GM21367 (cell line): Measurements from ENCODE around the gene NLRP1.

Experiments
- ATAC-seq: cut with Tn5 transposase; IDR thresholded peaks from one replicate; pipeline ENCODE4 v1.9.1; 2021; ENCODE audit not compliant: unreplicated experiment

The NLRP1 gene

GRCh38 chr17:5526821-5527598 is 57.3 kb downstream of the NLRP1 start:
- ATAC-seq = no peak

GRCh38 chr17:5523249-5523648 is 61.1 kb downstream of the NLRP1 start:
- ATAC-seq = no peak

DNA sequence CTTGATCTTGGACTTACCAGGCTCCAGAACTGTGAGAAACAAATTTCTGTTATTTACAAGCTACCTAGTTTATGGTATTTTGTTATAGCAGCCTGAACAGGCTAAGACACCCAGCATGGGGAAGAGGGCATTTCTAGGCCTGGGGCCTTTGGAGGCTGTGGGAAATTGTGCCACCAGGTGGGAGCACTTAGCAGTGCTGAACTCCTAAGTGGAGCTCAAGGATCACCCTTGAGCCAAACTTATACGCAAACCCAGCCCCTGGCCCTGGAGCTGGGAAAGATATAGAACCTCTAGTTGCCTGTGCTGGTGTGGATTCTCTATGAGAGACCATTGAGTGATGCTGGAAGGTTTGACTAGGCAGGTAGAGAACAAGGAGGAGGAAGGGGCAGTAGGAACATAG is 61.8 kb downstream of the NLRP1 start:
- ATAC-seq = no peak

- no peak for ATAC-seq
Observed at GRCh38 chr17:5516060-5516792, 68.1 kb downstream of the NLRP1 start.

DNA sequence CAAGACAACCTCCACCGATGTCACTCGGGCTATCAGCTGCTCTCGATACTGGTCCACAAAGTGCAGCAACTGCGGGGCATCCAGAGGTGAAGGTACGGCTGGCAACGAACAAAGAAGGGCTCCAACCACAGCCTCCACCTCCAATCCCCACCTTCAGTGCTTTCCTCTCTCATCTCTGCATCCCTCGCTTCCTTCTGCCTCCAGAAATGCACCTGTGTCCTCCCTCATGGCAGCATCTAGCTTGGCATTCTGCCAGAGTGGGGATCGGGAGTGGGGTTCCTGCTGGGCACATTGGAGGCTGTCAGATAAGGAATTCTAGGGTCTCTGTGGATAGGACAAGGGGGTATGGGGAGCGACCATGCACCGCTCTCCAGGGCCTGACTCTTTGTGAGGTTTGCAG is 69.3 kb downstream of the NLRP1 start:
- ATAC-seq = no peak

GRCh38 chr17:5513628-5514027 is 70.7 kb downstream of the NLRP1 start:
- ATAC-seq = no peak

DNA sequence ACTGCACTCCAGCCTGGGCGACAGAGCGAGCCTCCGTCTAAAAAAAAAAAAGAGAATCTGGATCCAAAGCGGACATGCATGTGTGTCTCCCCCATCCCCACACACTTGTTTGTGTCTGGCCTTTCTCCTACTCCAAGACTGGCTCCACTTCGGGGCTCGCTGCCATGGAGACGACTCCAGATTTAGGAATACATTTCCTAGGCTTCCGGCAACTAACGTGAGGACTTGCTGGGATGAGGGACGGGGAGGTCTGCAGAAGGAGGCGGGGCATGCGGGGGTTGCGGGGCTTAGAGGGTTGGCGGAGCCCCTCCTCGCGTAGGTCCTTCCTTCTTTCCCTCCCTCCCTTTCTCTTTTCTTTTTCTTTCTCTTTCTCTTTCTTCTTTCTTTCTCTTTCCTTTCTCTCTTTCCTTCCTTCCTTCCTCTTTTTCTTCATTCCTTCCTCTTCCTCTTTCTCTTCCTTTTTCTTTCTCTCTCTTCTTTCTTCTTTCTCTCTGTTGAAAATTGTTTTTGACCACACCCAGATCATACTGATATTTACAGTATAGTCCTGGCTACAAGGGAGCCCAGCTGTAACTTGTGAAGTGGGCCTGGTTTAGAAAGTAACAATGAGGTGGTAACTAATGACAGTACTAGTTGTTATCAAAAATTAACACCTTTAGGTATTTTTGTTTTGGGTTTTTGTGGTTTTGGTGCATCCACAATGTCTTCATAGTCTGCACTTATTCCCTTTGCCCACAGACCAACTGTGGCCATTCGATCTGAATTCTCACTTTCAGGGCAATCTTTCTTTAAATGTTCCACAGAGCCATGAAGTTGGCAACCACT is 72.7 kb downstream of the NLRP1 start:
- ATAC-seq = no peak

DNA sequence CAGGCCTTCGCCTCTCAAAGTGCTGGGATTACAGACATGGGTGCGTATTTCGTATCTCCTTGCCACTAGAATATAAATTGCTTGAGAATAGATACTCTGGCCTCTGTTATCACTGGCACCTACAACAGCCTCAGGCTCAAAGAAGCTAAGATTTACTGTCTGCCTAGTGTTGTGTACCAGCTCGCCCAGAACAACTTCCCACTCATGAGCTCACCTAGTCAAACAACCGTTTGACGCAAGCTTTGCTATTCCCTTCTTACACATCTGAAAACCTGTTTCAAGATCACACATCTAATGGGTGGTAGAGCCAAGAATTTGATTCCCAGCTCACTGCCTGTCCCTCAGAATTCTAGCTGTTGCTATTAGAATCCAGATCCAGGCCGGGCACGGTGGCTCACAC is 73.5 kb downstream of the NLRP1 start:
- no peak for ATAC-seq

- ATAC-seq = no peak
Observed at GRCh38 chr17:5509482-5509881, 74.8 kb downstream of the NLRP1 start.

GRCh38 chr17:5508810-5509209 is 75.5 kb downstream of the NLRP1 start:
- no peak for ATAC-seq

- no peak for ATAC-seq
Observed at GRCh38 chr17:5506307-5506706, 78.0 kb downstream of the NLRP1 start.

DNA sequence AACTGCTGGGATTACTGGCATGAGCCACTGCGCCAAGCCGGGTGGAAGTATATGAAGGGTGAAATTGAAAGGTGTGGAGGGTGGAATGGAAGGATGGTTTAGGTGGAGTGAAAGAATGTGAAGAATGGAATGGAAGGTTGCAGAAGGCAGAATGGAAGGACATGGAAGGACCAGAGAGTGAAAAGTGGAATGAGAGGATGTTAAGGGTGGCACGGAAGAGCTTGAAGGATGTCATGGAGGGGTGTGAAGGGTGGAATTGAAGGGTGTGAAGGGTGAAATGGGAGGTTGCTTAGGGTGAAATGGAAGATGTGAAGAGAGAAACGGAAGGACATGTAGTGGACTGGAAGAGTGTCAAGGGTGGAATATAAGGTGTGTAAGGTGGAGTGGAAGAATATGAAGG is 81.8 kb downstream of the NLRP1 start:
- no peak for ATAC-seq

DNA sequence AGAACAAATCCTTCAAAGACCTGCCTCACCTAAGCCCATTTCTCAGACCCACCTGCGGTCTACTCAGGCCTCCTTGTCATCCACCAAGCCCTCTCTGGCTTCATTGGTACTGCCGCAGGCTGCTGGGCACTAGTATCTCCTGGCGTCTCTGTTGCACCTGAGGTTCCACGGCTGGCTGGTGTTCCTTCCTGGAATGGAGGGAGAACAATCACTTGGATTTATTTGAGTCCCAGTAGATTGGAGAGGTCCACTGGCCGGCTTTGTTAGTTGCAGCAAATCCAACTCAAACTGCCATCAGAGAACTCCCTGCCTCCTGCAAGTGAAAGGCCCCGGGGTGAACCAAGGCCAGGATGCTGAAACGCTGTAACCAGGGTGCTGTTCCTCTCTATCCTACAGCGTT is 82.6 kb downstream of the NLRP1 start:
- ATAC-seq = no peak

- no peak for ATAC-seq
Observed at GRCh38 chr17:5500589-5501391, 83.5 kb downstream of the NLRP1 start.

- ATAC-seq = no peak
Observed at GRCh38 chr17:5500247-5500588, 84.1 kb downstream of the NLRP1 start.

GRCh38 chr17:5499476-5500231 is 84.7 kb downstream of the NLRP1 start:
- ATAC-seq = no peak

- no peak for ATAC-seq
Observed at GRCh38 chr17:5492970-5493369, 91.3 kb downstream of the NLRP1 start.

DNA sequence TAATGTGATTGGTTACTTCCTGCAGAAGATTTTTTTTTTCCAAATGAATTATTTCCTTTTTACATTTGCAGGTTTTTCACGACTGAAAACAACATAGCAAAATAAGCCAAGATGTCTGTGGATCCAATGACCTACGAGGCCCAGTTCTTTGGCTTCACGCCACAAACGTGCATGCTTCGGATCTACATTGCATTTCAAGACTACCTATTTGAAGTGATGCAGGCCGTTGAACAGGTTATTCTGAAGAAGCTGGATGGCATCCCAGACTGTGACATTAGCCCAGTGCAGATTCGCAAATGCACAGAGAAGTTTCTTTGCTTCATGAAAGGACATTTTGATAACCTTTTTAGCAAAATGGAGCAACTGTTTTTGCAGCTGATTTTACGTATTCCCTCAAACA is 95.6 kb downstream of the NLRP1 start:
- ATAC-seq = no peak

- peak; percentile 62 for ATAC-seq
Observed at GRCh38 chr17:5486206-5487124, 97.8 kb downstream of the NLRP1 start, which contains the start of gene MIS12. TSS of gene MIS12 (plus strand) at chr17:5486566. CDS start at chr17:5488863, 2,297 bp downstream.
